22Rv1 (cell line): ENCODE results near the gene DTX1.

Source experiments
- CTCF ChIP-seq: fragments of 450-650 bp; IDR thresholded peaks from 2 replicates; pipeline ENCODE4 v1.5.1; 2017; ENCODE audit warnings: mild to moderate bottlenecking
- ZFX ChIP-seq: fragments of 450-650 bp; IDR thresholded peaks from 2 replicates; pipeline ENCODE4 v1.6.1; 2017; ENCODE audit warnings: antibody characterized with exemption, borderline replicate concordance

DNA sequence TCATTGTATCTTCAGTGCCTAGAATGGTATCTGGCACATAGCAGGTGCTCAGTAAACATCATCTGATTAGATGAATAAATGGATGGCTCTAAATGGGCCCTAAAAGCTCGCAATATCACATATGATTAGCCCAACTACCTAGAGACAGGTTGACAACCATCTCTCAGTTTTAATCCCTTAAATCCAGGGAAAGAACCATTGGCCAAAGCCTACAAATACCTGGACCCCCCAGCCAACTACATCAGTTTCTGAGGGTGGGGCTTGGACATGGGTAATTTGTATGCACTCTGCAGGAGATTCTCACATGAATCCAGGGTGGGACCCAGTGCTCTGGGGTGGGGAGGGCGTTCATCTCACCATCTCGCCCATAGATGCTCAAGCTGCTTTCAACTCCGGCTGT, 4.8 kb upstream of the DTX1 start:
- no peak for TF ChIP-seq CTCF
- no peak for TF ChIP-seq ZFX
